ENCODE results near the gene GMPR2. TPM values are rescaled to one million over a fixed set of nuclear protein-coding genes. Genes with fewer than 3 reads are reported as not detected.

The GMPR2 gene
- total and polyA plus RNA-seq, 8 donors = 63.6 to 117 (median 106) TPM

GRCh38 chr14:24285351-24285750, 52.6 kb downstream of the GMPR2 start:
- Histone ChIP-seq H3K36me3 (peaks cover 0 to 19% of the 10 kb centered on the region in 2 donors), H3K4me3 (no peak overlapping the region), H3K9me3 (no peaks in the 10 kb centered on the region), H3K27me3 (no peaks in the 10 kb centered on the region), H3K27ac (no peak overlapping the region), H3K4me1 (peaks cover 0 to 27% of the 10 kb centered on the region in 2 donors)
- TF ChIP-seq CTCF (IDR thresholded peaks at IDR 0.05) = no peak
- no peak for ATAC-seq
- intact Hi-C loops (cut with DNase I) = no loop called here
- no peak for DNase-seq

GRCh38 chr14:24286996-24287395, 54.3 kb downstream of the GMPR2 start:
- intact Hi-C loops (cut with DNase I) = no loop called here

More at GRCh38 chr14:24286996-24287395, 54.3 kb downstream of the GMPR2 start:
- DNase-seq = no peak
- no peak for TF ChIP-seq CTCF (IDR thresholded peaks at IDR 0.05)
- Histone ChIP-seq H3K36me3 (peaks cover 0 to 36% of the 10 kb centered on the region in 2 donors), H3K9me3 (no peaks in the 10 kb centered on the region), H3K4me3 (no peak overlapping the region), H3K27me3 (no peaks in the 10 kb centered on the region), H3K4me1 (peaks cover 0 to 10% of the 10 kb centered on the region in 2 donors), H3K27ac (no peak overlapping the region)
- ATAC-seq = no peak

Other genes starting within 250 kb of the GMPR2 start
Only the 30 nearest of the 34 such genes appear.
- 1 to 10 TPM; 1.0 to 2.3 TPM for gene CARMIL3, start 180.9 kb upstream of the GMPR2 start, total RNA-seq
- 1 to 10 TPM; 1.1 to 2.3 (median 1.4) TPM for gene CARMIL3, start 180.9 kb upstream of the GMPR2 start, polyA plus RNA-seq (ENCODE audit: insufficient read length in 6 of 6)
- not detected for gene CPNE6, start 161.4 kb upstream of the GMPR2 start, total RNA-seq
- gene CPNE6, start 161.4 kb upstream of the GMPR2 start, polyA plus RNA-seq (ENCODE audit: insufficient read length in 6 of 6) = under 1 TPM in 1 of 6 donors, not detected in 5; 0.12 TPM
- 10 to 100 TPM; 36.5 to 61.3 TPM for gene PCK2, start 138.6 kb upstream of the GMPR2 start, total RNA-seq
- 10 to 100 TPM; 12.9 to 18.9 (median 15.7) TPM for gene PCK2, start 138.6 kb upstream of the GMPR2 start, polyA plus RNA-seq (ENCODE audit: insufficient read length in 6 of 6)
- 10 to 100 TPM; 56.4 to 65.1 TPM for gene DCAF11, start 118.2 kb upstream of the GMPR2 start, total RNA-seq
- 10 to 100 TPM; 60.6 to 76.3 (median 67.6) TPM for gene DCAF11, start 118.2 kb upstream of the GMPR2 start, polyA plus RNA-seq (ENCODE audit: insufficient read length in 6 of 6)
- 1 to 10 TPM; 1.6 to 2.7 TPM for gene NRL, start 118.0 kb upstream of the GMPR2 start, total RNA-seq
- 1 to 10 TPM in 5 of 6 donors, under 1 TPM in 1; 0.97 to 1.8 (median 1.4) TPM for gene NRL, start 118.0 kb upstream of the GMPR2 start, polyA plus RNA-seq (ENCODE audit: insufficient read length in 6 of 6)
- under 1 TPM; 0.68 to 0.76 TPM for gene FITM1, start 102.3 kb upstream of the GMPR2 start, total RNA-seq
- 1 to 10 TPM in 4 of 6 donors, under 1 TPM in 2; 0.77 to 1.5 (median 1.0) TPM for gene FITM1, start 102.3 kb upstream of the GMPR2 start, polyA plus RNA-seq (ENCODE audit: insufficient read length in 6 of 6)
- gene PSME1, start 96.7 kb upstream of the GMPR2 start, total RNA-seq = 100 to 1,000 TPM; 190 to 203 TPM
- 100 to 1,000 TPM; 189 to 236 (median 221) TPM for gene PSME1, start 96.7 kb upstream of the GMPR2 start, polyA plus RNA-seq (ENCODE audit: insufficient read length in 6 of 6)
- gene EMC9, start 91.3 kb upstream of the GMPR2 start, total RNA-seq = 10 to 100 TPM; 16.2 to 18.1 TPM
- gene EMC9, start 91.3 kb upstream of the GMPR2 start, polyA plus RNA-seq (ENCODE audit: insufficient read length in 6 of 6) = 10 to 100 TPM; 13.5 to 24.3 (median 23.0) TPM
- 100 to 1,000 TPM; 134 to 224 TPM for gene PSME2, start 86.3 kb upstream of the GMPR2 start, total RNA-seq
- 100 to 1,000 TPM; 126 to 164 (median 159) TPM for gene PSME2, start 86.3 kb upstream of the GMPR2 start, polyA plus RNA-seq (ENCODE audit: insufficient read length in 6 of 6)
- gene RNF31, start 85.4 kb upstream of the GMPR2 start, total RNA-seq = 10 to 100 TPM; 49.3 to 61.5 TPM
- 10 to 100 TPM; 42.4 to 69.9 (median 54.6) TPM for gene RNF31, start 85.4 kb upstream of the GMPR2 start, polyA plus RNA-seq (ENCODE audit: insufficient read length in 6 of 6)
- 100 to 1,000 TPM in 1 of 2 donors, 10 to 100 TPM in 1; 95.6 to 131 TPM for gene IRF9, start 71.7 kb upstream of the GMPR2 start, total RNA-seq
- 10 to 100 TPM; 53.4 to 69.9 (median 61.2) TPM for gene IRF9, start 71.7 kb upstream of the GMPR2 start, polyA plus RNA-seq (ENCODE audit: insufficient read length in 6 of 6)
- gene REC8, start 60.8 kb upstream of the GMPR2 start, total RNA-seq = 10 to 100 TPM; 27.0 to 31.6 TPM
- gene REC8, start 60.8 kb upstream of the GMPR2 start, polyA plus RNA-seq (ENCODE audit: insufficient read length in 6 of 6) = 10 to 100 TPM; 38.5 to 66.0 (median 44.3) TPM
- gene IPO4, start 44.1 kb upstream of the GMPR2 start, total RNA-seq = 10 to 100 TPM; 25.0 to 62.4 TPM
- 10 to 100 TPM; 22.6 to 39.5 (median 29.0) TPM for gene IPO4, start 44.1 kb upstream of the GMPR2 start, polyA plus RNA-seq (ENCODE audit: insufficient read length in 6 of 6)
- gene TM9SF1, start 37.5 kb upstream of the GMPR2 start, total RNA-seq = 10 to 100 TPM; 64.9 to 72.5 TPM
- gene TM9SF1, start 37.5 kb upstream of the GMPR2 start, polyA plus RNA-seq (ENCODE audit: insufficient read length in 6 of 6) = 10 to 100 TPM; 28.1 to 37.6 (median 32.4) TPM
- gene TSSK4, start 27.2 kb upstream of the GMPR2 start, total RNA-seq = under 1 TPM; 0.37 to 0.55 TPM
- gene TSSK4, start 27.2 kb upstream of the GMPR2 start, polyA plus RNA-seq (ENCODE audit: insufficient read length in 6 of 6) = 10 to 100 TPM in 5 of 6 donors, 1 to 10 TPM in 1; 9.6 to 16.1 (median 13.7) TPM
- gene CHMP4A, start 19.4 kb upstream of the GMPR2 start, total RNA-seq = 10 to 100 TPM; 35.0 to 46.7 TPM
- 10 to 100 TPM; 52.8 to 64.6 (median 58.8) TPM for gene CHMP4A, start 19.4 kb upstream of the GMPR2 start, polyA plus RNA-seq (ENCODE audit: insufficient read length in 6 of 6)
- gene MDP1, start 16.9 kb upstream of the GMPR2 start, total RNA-seq = 10 to 100 TPM; 12.4 to 13.8 TPM
- 10 to 100 TPM in 5 of 6 donors, 1 to 10 TPM in 1; 9.8 to 19.4 (median 11.7) TPM for gene MDP1, start 16.9 kb upstream of the GMPR2 start, polyA plus RNA-seq (ENCODE audit: insufficient read length in 6 of 6)
- gene NEDD8, start 562 bp upstream of the GMPR2 start, total RNA-seq = 100 to 1,000 TPM; 162 to 163 TPM
- gene NEDD8, start 562 bp upstream of the GMPR2 start, polyA plus RNA-seq (ENCODE audit: insufficient read length in 6 of 6) = 100 to 1,000 TPM; 185 to 219 (median 203) TPM
- 100 to 1,000 TPM; 105 to 110 TPM for gene TINF2, start 9.7 kb downstream of the GMPR2 start, total RNA-seq
- gene TINF2, start 9.7 kb downstream of the GMPR2 start, polyA plus RNA-seq (ENCODE audit: insufficient read length in 6 of 6) = 10 to 100 TPM; 52.2 to 67.0 (median 58.3) TPM
- 1 to 10 TPM; 7.6 to 9.6 TPM for gene TGM1, start 30.2 kb downstream of the GMPR2 start, total RNA-seq
- 1 to 10 TPM; 2.6 to 4.3 (median 3.2) TPM for gene TGM1, start 30.2 kb downstream of the GMPR2 start, polyA plus RNA-seq (ENCODE audit: insufficient read length in 6 of 6)
- 10 to 100 TPM; 49.3 to 53.3 TPM for gene RABGGTA, start 38.7 kb downstream of the GMPR2 start, total RNA-seq
- 10 to 100 TPM; 20.2 to 28.7 (median 25.6) TPM for gene RABGGTA, start 38.7 kb downstream of the GMPR2 start, polyA plus RNA-seq (ENCODE audit: insufficient read length in 6 of 6)
- gene DHRS1, start 66.9 kb downstream of the GMPR2 start, total RNA-seq = 10 to 100 TPM; 24.9 to 50.2 TPM
- gene DHRS1, start 66.9 kb downstream of the GMPR2 start, polyA plus RNA-seq (ENCODE audit: insufficient read length in 6 of 6) = 10 to 100 TPM; 37.7 to 55.5 (median 42.6) TPM
- gene NOP9, start 66.9 kb downstream of the GMPR2 start, total RNA-seq = 10 to 100 TPM; 22.4 to 24.8 TPM
- 10 to 100 TPM; 22.4 to 28.4 (median 26.0) TPM for gene NOP9, start 66.9 kb downstream of the GMPR2 start, polyA plus RNA-seq (ENCODE audit: insufficient read length in 6 of 6)
- 10 to 100 TPM in 1 of 2 donors, 1 to 10 TPM in 1; 9.2 to 22.7 TPM for gene CIDEB, start 75.0 kb downstream of the GMPR2 start, total RNA-seq
- 10 to 100 TPM in 5 of 6 donors, 1 to 10 TPM in 1; 9.5 to 14.8 (median 13.9) TPM for gene CIDEB, start 75.0 kb downstream of the GMPR2 start, polyA plus RNA-seq (ENCODE audit: insufficient read length in 6 of 6)
- 1 to 10 TPM; 4.5 to 6.3 TPM for gene LTB4R2, start 77.2 kb downstream of the GMPR2 start, total RNA-seq
- gene LTB4R2, start 77.2 kb downstream of the GMPR2 start, polyA plus RNA-seq (ENCODE audit: insufficient read length in 6 of 6) = 1 to 10 TPM; 4.0 to 5.9 (median 5.6) TPM
- gene LTB4R, start 78.6 kb downstream of the GMPR2 start, total RNA-seq = 10 to 100 TPM in 1 of 2 donors, 1 to 10 TPM in 1; 5.9 to 26.1 TPM
- 1 to 10 TPM; 5.3 to 7.7 (median 6.5) TPM for gene LTB4R, start 78.6 kb downstream of the GMPR2 start, polyA plus RNA-seq (ENCODE audit: insufficient read length in 6 of 6)
- gene ADCY4, start 102.1 kb downstream of the GMPR2 start, total RNA-seq = 10 to 100 TPM; 38.2 to 45.2 TPM
- 10 to 100 TPM; 25.7 to 48.5 (median 32.2) TPM for gene ADCY4, start 102.1 kb downstream of the GMPR2 start, polyA plus RNA-seq (ENCODE audit: insufficient read length in 6 of 6)
- gene RIPK3, start 107.1 kb downstream of the GMPR2 start, total RNA-seq = 10 to 100 TPM; 16.1 to 26.3 TPM
- gene RIPK3, start 107.1 kb downstream of the GMPR2 start, polyA plus RNA-seq (ENCODE audit: insufficient read length in 6 of 6) = 1 to 10 TPM; 2.4 to 3.8 (median 3.0) TPM
- gene NFATC4, start 135.3 kb downstream of the GMPR2 start, total RNA-seq = 10 to 100 TPM; 39.4 to 64.2 TPM
- gene NFATC4, start 135.3 kb downstream of the GMPR2 start, polyA plus RNA-seq (ENCODE audit: insufficient read length in 6 of 6) = 100 to 1,000 TPM in 1 of 6 donors, 10 to 100 TPM in 5; 72.2 to 102 (median 89.4) TPM
- 10 to 100 TPM; 16.2 to 23.4 TPM for gene NYNRIN, start 166.1 kb downstream of the GMPR2 start, total RNA-seq
- 100 to 1,000 TPM in 3 of 6 donors, 10 to 100 TPM in 3; 86.3 to 120 (median 98.9) TPM for gene NYNRIN, start 166.1 kb downstream of the GMPR2 start, polyA plus RNA-seq (ENCODE audit: insufficient read length in 6 of 6)